HT-29 (cell line): ENCODE results near the gene SIRPA. TPM values are rescaled to one million over a fixed set of nuclear protein-coding genes. Genes with fewer than 3 reads are reported as not detected.

Source experiments
- DNase-seq: peaks from one replicate; pipeline ENCODE4 v3.0.0-alpha.2; 2015; ENCODE audit warnings: low spot score
- total RNA-seq: library from RNA; depleted of rRNA; stranded (reverse); fragments of >200 nt; shearing (Covaris generic); gene quantifications from 2 replicates; pipeline ENCODE4 v1.2.3, GENCODE V29; 2014

SIRPA gene
- total RNA-seq, 1 experiment from 2014 or later, result 0.53 TPM

DNA sequence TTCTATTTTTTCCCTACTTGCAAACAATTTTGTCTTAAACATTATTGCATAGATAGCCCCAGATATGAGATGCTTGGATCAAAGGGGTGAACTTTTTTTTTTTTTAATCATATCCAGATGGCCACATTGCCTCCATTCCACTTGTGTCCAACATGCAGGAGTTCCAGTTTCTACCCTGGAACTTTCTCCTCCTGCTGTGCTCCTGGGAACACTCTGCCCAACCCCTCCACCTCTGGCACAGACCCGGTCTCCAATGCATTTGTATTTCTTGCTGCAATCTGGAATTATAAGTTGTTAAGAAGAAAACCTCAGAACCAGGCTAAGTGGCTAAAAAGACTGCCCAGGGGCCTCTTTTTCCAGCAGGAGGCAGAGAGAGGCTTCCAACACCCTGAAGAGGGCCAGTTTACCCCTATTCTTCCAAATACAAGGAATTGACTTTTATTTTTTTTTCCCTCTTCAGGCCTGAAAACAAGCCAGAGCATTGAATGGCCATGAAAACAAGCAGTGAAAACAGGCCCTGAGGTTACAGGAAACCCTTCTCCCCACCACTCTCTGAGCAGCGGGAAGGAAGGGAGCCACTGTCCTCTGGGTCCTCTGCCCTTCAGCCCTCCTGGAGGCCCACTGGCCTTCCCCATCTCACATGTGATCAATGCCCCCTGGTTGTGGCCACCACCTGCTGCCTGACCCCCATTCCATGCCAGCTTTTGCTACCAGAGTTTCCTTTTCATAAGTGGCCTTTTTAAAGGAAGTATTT, 54.3 kb downstream of the SIRPA start:
- DNase-seq, result no peak

DNA sequence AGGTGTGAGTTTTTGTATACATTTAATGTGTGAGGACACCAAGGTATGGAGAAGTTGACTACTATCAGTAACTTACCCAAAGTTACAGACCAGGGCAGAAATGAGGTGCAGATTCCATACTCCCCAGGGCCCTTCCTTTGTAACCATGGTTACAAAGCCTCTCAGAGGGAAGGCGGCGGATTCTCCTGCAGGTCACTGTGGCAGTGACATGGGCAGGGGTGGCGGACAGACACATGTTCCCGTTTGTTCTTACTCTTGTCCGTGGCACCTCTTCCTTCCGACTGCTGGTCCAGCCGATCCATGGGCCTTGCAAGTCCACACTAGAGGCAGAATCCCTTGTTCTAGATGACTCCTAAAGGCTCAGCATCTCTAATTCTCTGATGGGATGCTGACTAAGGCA, 55.6 kb downstream of the SIRPA start:
- no peak for DNase-seq

DNA sequence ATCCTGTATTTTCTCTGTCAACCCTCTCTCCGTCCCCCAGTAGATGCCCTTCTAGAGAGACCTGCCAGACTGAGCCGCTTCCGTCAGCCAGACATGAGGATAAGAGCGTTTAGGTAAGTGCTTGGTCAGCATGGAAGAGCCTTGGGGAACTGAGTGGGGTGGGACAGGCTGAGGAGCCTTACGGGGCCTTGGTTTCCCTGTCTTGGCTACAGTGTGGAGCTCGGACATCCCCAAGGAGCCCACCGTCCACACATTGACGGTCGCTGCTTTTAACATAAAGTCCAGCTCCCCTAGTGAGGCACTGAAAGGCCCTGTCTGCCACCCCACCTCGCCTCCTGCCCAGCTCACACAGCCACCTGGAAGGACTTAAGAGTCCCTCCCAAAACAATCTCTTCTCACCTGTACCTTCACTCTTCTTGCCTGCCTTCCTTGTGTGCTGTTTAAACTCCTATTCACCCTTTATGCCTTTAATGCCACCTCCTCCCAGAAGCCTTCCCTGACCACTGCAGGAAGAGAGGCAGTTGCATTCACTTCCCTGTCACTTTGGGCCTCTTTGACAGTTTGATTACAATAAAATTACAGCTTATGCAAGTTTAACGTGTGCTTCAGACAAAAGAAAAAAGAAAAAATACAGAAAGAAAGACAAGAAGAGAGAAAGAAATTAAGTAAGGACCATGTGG, 56.4 kb downstream of the SIRPA start:
- DNase-seq, result no peak

DNA sequence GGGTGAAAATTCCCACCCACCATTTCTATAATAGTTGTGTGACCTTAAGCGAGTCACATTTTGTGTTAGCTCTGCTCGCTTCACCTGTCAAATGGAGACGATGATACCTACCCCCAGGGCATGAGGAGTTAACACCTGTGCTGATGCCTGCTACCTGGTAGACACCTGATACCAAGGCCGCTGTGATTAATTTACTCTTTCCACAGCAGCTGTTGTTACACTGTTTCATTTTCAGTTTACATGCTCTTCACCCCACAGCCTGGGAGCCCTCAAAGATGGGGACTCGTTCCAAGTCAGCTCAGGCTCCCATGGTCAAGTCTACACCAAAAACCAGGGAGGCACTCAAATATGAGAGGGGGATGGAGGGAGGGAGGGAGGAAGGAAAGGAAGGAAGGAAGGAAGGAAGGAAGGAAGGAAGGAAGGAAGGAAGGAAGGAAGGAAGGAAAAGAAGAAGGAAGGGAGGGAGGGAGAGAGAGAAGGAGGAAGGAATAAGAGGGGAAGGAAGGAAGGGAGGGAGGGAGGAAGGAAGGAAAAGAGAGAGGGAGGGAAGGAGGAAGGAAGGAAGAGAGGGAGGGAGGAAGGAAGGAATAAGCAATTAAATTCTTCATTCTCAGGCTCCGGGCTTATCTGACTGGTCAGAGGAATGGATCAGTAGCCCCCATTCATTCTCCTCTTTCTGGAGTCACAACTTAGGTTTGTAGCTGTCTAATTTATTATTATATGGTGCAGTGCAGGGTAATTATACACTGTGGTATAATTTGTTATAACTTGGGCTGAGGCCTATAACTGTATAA, 57.7 kb downstream of the SIRPA start:
- no peak for DNase-seq

DNA sequence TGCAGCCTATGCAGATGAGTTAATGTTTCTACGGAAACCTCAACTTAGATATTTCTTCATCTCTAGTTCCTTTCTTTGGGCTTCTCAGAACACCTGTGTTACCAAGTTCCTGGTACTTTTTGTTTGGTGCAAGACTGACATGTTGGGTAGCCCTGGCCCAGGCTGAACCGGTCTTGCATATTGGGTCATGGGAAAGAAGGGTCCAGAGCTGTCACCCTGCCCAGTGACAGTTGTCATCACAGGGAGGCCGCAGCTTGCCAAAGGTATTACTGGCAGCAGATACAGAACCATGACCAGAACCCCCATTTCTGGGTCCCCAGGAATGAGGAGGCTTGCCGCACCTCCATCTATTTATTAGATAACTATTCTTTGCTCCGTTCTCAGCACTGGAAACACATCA, 58.4 kb downstream of the SIRPA start:
- no peak for DNase-seq

DNA sequence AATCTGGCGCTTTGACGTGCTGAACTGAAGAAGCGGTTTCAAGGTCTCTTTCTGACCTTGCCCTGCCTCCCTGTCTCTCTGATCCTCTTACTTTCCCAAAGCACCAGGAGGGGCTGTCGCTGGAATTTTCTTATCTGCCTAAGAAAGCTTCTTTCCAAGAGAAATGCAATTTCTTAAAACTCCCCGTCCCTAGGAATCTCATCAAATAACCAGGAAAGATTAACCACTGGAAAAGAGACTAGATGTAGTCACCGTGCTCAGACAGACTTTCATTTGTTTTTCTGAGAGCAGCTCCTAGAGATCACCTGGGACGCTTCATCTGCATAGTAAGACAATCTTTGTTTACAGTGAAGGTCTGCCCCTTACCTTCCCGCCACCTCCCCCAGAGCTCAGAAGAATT, 60.0 kb downstream of the SIRPA start:
- no peak for DNase-seq

DNA sequence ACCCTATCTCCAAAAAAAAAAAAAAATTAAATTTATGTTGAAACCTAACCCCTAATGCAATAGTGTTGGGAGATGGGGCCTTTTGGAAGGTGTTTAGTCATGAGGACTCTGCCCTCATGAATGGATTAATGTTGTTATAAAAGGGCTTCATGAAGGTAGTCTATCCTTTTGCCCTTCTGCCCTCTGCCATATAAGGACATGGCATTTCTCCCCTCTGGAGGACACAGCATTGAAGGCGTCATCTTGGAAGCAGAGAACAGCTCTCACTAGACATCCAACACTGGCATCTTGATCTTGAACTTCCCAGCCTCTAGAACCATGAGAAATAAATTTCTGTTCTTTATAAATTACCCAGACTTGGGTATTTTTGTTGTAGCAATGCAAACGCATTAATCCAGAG, 63.2 kb downstream of the SIRPA start:
- no peak for DNase-seq

DNA sequence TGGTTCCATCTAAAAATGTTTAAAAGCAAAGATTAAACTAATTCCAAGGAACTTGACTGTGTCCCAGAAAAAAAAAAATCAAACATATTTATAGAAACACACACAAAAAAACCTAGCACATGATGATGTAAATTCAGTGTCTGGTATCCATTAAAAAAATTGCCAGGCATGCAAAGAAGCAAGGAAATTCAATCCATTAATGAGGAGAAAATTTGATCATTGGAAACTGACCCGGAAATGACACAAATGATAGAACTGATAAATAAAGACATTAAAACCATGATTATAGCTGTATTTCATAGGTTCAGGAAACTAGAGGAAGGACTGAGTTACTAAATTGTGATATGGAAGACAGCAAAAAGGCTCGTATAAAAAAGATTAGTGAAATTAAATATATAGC, 63.9 kb downstream of the SIRPA start:
- DNase-seq, result no peak

DNA sequence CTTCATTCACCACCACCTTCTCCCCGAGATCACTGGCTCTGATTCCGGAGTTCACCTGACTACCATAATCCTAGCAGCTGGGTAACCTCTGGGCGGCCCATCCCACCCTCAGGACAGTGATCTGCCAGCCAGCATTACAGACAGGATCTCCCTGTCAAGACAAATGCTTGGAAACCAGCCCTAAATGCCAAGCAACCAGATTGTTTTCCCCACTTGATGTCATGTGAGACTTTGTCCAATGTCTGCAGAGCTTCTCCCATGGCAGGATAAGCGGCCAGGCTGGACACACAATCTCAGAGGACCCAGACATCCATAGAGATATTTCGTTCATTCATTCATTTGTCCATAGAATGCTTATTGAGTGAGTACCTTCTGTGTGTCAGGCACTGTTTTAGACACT, 66.2 kb downstream of the SIRPA start:
- DNase-seq, result no peak

DNA sequence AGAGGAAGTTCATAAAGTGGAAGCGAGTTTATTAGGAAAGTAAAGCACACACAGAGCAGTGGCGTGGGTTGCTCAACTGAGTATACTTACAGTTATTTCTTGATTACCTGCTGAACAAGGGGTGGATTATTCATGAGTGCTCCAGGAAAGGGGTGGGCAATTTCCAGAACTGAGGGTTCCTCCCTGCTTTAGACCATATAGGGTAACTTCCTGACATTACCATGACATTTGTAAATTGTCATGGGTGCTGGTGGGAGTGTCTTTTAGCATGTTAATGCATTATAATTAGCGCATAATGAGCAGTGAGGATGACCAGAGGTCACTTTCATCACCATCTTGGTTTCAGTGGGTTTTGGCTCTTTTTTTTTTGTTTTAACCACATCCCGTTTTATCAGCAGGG, 68.9 kb downstream of the SIRPA start:
- no peak for DNase-seq

DNA sequence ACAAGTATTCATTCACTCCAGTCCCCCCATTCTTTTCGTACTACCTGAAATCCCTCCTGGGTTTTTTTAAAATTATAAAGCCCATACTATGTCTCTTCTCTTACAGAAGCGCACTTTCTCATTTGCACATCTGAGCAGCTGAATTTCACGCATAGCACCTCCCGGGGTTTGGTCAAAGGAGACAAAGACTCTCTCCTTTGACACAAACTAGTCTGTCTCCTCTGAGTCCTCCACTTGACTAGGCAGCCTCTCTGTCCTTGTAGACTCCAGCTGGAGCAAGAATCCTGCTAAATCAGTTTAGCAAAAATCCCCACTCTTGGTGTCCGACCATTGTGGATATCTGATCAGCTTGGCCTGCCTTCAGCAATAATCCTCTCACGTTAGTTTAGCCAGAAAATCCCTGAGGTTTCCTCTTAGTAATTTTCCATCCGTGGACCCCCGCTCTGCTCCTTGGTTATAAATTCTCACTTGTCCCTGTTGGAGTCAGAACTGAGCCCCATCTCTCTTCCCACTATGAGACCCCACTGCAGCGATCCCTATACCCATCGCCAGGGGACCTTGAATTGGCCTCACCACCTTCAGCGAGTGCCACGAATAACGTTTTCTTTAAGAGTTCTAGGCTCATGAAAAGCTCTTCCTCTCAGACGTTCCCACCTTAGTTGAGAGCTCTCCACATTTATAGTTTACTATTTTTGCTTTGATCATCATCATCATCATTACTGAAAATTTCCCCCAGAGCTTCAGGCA, 69.6 kb downstream of the SIRPA start:
- no peak for DNase-seq

DNA sequence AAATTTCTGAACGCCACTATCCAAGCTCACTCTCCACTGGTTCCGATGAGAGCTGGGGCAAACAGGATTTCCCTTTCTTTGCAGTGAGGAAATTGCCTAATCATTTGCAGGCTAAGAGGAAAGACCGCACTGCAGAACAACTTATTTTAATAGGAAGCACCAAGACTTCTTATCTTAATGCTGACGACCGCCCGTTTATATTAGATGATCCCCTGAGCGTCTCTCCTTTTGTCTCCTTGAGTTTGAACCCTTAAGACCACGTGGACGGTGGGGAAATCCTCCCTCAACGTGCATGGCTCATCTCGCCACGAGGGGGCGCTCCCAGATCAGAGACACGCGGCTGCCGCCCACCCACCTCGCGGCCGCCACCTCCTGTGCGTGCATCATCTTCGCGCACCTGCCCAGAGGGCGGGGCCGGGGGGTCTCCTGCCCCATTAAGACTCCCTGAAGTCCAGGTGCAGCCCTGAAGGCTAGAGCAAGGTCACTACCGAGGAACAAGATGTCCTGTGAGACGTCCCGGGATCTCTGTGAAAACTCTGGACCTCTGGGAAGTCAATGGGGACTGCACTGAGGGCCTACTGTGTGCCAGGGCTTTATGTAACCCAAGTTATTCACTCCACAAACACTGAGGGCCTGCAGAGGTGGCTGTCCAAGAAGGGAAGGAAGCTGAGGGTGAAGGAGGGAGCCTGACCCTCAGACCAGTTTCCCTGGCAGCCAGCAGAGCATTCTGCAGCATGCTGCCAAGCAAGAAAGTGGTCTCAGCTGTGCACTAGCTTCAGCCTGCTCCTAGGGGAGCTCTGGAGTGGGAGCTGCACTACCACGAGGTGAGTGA, 70.5 kb downstream of the SIRPA start:
- peak; percentile 66 for DNase-seq

DNA sequence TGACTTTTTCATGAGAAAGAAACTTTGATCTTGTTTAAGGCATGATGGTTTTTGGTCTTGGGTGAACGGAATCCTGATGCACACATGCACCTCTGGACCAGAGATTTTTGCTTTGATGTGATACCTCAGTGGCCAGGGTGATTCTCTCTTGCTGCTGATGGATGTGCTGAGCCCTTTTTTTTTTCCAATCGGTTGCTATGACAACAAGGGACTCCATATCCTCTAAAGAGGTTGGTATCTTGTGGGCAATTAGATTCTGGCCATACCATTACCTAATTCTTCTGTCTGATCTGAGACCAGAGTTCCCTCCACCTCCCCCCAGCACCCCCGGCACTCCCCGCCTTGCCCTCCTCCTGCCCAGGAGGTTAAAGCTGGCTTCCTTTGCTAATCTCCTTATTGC, 73.8 kb downstream of the SIRPA start:
- DNase-seq, result no peak

DNA sequence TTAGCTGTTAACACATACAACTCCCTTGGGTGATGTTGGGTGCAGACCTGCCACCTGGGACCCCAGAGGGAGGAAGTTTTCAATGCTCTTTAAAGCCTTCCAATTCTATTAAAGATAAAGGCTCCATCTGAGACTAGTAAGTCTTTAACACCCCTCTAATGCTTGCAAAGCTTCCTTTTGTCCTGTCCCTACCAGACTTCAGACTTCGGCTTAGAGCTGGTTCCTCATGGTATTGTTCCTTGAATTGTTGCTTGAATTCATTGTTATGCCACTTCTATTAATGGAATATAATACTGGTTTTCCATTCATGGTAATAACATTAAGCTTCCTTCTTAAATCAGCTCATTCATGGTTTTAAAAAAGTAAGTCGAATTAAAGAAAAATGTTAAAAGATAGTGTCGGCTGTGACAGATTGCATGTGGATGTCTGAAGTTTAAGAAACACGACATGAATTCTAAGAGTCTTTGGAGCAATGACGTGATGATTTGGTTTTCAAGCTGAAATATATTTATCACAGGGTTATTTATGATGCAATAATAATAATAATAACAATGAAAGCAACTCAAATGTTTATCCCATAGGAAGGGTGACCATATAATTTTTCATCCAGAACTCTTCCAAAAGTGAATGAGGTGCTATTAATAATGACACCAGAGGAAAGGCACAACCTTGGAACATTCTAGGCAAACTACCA, 76.8 kb downstream of the SIRPA start:
- no peak for DNase-seq

DNA sequence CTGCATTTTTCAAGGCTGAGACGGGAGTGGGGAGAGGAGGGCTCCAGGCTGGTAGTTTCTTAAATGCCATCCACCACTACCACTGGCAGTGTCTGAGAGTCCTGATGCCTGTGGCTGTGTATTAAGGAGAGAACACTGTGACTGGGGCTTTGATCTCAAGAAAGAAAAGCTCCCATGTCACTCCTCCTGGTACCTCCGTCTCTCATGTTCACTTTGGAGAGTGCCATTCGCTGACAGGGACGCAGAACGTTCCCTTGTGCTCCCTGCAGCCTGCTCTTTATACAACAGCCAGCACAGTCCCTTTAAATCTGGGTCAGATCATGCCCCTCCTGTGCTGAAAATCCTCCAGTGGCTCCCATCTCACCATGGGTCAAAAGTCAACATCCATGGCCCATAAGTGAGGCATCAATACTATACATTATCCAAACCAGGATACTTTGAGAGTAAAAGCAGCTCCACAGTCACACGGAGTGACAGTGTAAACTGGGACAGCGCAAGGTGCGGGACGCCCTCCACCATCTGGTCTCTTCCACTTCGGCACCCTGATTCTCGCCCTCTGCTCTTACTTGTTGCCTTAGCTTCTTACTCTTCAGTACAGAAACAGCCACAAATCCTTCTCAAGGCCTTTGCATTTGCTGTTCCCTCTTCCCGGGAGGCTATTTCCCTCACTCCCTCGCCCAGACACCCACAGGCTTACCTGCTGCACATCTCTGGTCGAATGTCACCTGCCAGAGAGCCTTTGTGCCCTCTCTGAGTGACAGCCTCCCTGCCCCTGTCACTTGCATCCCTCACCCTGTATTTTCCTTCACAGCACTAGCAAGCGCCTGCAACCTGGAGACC, 78.6 kb downstream of the SIRPA start:
- DNase-seq, result no peak

DNA sequence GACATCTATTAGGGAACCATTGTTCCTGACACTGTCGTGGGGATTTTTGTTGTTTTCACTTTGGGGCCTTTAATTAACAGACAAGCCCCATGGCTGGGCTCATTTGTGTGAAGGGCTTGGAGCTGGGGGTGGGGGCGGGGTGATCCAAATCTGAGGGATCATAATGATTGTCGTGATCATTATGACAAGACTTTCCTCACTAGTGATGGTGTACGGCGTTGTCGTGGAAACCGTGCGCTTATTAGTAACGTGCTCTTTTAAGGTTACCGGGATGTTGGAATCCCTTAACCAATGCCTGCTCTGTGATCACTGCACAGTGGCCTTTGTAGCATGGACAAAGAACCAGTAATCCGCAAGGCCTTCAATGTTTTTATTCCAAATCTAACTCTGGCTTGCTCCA, 80.1 kb downstream of the SIRPA start:
- no peak for DNase-seq

DNA sequence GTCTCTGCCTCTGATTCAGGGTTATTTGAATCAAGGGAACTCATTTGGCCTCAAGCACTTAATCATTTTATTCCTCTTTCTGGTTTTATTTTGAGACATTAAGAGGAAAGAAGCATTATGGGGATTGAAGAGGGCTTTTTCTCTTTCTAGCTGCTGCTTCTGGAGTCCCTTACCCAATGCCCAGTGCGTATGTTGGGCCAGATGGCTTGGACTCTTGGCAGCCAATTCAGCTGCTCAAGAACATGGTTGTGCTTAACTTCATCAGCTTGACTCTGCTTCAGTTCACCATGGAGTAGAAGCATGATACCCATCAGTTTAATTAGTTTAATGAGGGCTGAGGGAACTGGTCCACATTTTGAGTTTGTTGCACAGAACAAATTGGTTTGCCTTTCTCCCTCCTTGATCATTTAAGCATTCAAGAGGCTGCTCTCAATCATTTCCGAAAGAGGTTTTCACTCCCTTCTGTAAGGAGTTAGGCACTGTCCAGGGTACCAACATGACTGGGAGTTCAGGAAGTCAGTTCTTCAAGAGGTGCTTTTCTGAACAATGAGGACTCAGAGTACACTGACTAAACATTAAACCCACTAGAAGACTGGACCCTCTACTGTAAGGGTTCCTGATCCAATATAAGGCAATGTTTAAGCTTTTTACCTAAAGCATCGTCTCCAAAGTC, 84.0 kb downstream of the SIRPA start:
- DNase-seq, result no peak

DNA sequence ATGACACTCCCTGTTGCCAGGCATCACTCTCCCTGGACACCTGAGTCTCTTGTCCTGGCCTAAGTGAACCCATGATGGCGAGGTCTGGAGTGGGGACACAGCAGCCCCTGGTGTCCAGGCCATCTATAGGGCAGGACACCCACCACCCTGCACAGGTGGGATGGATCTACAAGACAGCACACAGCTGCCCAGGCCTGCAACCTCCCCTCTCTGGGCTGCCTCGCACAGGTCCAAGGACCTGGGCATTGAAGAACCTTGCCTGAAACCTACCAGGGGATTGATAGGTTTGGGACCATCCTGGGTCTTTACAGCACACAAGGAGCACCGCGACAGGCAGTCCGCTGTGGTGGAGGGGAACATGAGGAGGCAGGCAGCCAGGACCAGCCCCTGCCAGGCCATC, 87.5 kb downstream of the SIRPA start:
- DNase-seq, result no peak

DNA sequence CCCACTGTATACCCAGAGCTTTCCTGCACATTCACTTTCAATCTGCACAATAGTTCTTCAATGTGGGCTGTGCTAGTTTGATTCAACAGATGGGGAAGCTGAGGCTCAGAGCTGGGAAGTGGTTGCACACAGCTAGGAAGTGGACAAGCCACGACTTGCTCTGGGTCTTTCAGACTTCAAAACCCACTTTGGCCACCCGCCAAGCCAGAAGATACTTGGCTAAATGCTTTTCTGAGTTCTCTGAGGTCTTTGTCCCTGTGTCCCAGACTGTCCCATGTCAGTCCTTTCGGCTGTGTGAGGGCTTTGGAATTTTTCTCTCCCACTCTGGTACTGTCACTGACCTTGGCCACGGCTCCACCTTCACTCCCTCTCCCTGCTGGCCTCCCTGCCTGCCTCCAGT, 88.1 kb downstream of the SIRPA start:
- no peak for DNase-seq
